ENCODE results near the gene VEGFA.

DNA sequence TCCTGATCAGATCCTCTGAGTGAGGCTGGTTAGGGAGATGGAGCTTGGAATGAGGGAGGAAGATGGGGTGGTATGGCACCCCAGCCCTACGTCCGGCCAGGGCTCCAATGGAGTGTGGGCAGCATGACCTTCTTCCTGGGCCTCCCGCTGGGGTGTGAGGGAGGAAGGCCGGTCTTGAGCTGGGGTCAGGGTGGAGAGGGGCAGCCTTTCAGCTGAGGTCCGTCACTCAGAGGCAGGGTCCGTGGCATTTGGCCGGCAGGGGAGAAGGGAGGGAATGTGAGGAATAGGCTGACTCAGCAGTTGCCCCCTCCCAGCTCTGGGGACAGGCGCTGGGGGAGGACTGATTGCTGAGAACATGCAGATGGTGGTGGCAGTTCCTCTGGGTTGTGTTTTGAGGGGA is 25.5 kb upstream of the VEGFA start:
- TF ChIP-seq, protein P1, sequence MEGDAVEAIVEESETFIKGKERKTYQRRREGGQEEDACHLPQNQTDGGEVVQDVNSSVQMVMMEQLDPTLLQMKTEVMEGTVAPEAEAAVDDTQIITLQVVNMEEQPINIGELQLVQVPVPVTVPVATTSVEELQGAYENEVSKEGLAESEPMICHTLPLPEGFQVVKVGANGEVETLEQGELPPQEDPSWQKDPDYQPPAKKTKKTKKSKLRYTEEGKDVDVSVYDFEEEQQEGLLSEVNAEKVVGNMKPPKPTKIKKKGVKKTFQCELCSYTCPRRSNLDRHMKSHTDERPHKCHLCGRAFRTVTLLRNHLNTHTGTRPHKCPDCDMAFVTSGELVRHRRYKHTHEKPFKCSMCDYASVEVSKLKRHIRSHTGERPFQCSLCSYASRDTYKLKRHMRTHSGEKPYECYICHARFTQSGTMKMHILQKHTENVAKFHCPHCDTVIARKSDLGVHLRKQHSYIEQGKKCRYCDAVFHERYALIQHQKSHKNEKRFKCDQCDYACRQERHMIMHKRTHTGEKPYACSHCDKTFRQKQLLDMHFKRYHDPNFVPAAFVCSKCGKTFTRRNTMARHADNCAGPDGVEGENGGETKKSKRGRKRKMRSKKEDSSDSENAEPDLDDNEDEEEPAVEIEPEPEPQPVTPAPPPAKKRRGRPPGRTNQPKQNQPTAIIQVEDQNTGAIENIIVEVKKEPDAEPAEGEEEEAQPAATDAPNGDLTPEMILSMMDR (conservative IDR thresholded peaks at IDR 0.05 in 1 of 2, IDR thresholded peaks at IDR 0.05 in 1 of 2; ENCODE audit: extremely low read depth in 1 of 2, insufficient read depth in 1 of 2, low read depth in 1 of 2, low read length in 2 of 2), result no peak
- TF ChIP-seq EZH2 (IDR thresholded peaks at IDR 0.05; ENCODE audit: borderline replicate concordance, low read length), result no peak
